ENCODE results near the gene RPN1.

The RPN1 gene

GRCh38 chr3:128650096-128651050 lies at the start of gene RPN1:
Gene RPN1, minus strand, starts transcription at chr3:128650818. Its CDS starts 18 bp downstream, at chr3:128650800.
- Histone ChIP-seq H3K9me3 (ENCODE audit: control insufficient read depth in 1 of 2, low read length in 2 of 2) (no peaks in the 10 kb centered on the region), H3K36me3 (ENCODE audit: control insufficient read depth in 1 of 2, insufficient read depth in 2 of 2, low read length in 2 of 2) (no peaks in the 10 kb centered on the region), H3K9ac (ENCODE audit: low read depth in 1 of 2, low read length in 2 of 2) (peak within 1 kb of the TSS; percentile 94 to 98), H3K4me1 (ENCODE audit: control insufficient read depth in 1 of 2, insufficient read depth in 2 of 2, low read length in 2 of 2) (peaks cover 8 to 13% of the 10 kb centered on the region in 2 donors), H3K4me3 (ENCODE audit: low read depth in 1 of 2, low read length in 2 of 2) (peak within 1 kb of the TSS; percentile 92 to 98), H3K27me3 (ENCODE audit: control insufficient read depth in 1 of 2, insufficient read depth in 2 of 2, low read length in 2 of 2) (no peaks in the 10 kb centered on the region), H3K27ac (ENCODE audit: low read depth, low read length) (peak within 1 kb of the TSS; percentile 97)

DNA sequence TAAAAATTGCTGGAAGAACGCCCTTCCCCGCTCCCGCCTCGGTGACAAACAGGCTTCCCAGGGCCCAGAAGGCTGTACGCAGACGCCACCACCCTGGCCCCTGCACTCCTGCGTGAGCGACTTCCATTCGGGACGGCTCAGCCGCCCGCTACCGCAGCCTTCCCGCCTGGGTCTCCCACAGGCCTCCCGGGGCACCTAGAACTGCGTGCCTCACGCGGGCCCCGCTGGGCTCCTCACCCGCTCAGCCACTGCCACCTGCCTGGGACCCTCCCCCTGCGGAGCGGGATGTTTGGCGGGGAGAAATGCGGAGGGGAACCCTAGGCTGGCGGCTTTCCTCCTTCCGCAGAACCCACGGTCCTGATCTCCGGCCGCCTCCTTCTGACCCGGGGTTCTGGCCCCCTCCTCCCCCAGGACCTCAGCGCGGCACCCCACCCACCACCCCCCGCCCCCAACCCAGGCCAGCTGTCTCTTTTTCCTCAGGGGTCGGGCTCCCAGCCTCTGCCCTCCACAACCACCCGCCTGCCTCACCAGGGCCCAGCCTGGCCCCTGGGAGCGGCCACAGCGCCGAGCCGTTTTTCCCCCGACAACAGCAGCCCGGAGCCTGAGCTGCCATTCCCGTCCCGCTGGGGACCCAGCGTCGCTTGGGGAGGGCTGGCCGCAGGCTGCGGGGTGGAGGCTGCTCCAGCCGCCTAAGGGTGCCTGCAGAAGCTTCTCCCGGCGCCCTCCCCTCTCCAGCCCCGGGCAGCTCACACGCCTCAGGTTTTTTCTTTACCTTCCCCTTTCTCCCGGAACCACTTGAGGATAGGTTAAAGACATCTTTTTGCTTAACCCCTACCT lies 47.8 kb upstream of the RPN1 start:
- Histone ChIP-seq H3K9me3 (ENCODE audit: control insufficient read depth in 1 of 2, low read length in 2 of 2) (no peaks in the 10 kb centered on the region), H3K27me3 (ENCODE audit: control insufficient read depth in 1 of 2, insufficient read depth in 2 of 2, low read length in 2 of 2) (no peaks in the 10 kb centered on the region), H3K36me3 (ENCODE audit: control insufficient read depth in 1 of 2, insufficient read depth in 2 of 2, low read length in 2 of 2) (no peaks in the 10 kb centered on the region), H3K4me1 (ENCODE audit: control insufficient read depth in 1 of 2, insufficient read depth in 2 of 2, low read length in 2 of 2) (no peaks in the 10 kb centered on the region), H3K4me3 (ENCODE audit: low read depth in 1 of 2, low read length in 2 of 2) (peak overlapping the region; percentile 73 to 75), H3K27ac (ENCODE audit: low read depth, low read length) (no peak overlapping the region), H3K9ac (ENCODE audit: low read depth in 1 of 2, low read length in 2 of 2) (peak overlapping the region; percentile 48 to 69)

- H3K9ac ChIP-seq (ENCODE audit: low read depth in 1 of 2, low read length in 2 of 2) = no peak overlapping the region
- H3K9me3 ChIP-seq (ENCODE audit: control insufficient read depth in 1 of 2, low read length in 2 of 2) = no peaks in the 10 kb centered on the region
- H3K4me3 ChIP-seq (ENCODE audit: low read depth in 1 of 2, low read length in 2 of 2) = no peak overlapping the region
- H3K27ac ChIP-seq (ENCODE audit: low read depth, low read length) = no peak overlapping the region
- H3K36me3 ChIP-seq (ENCODE audit: control insufficient read depth in 1 of 2, insufficient read depth in 2 of 2, low read length in 2 of 2) = no peaks in the 10 kb centered on the region
- no peaks in the 10 kb centered on the region for H3K27me3 ChIP-seq (ENCODE audit: control insufficient read depth in 1 of 2, insufficient read depth in 2 of 2, low read length in 2 of 2)
- H3K4me1 ChIP-seq (ENCODE audit: control insufficient read depth in 1 of 2, insufficient read depth in 2 of 2, low read length in 2 of 2) = no peaks in the 10 kb centered on the region
Measured at GRCh38 chr3:128697341-128697740, 46.7 kb upstream of the RPN1 start.

GRCh38 chr3:128693696-128694095 lies 43.1 kb upstream of the RPN1 start:
- Histone ChIP-seq H3K36me3 (ENCODE audit: control insufficient read depth in 1 of 2, insufficient read depth in 2 of 2, low read length in 2 of 2) (no peaks in the 10 kb centered on the region), H3K27ac (ENCODE audit: low read depth, low read length) (no peak overlapping the region), H3K4me3 (ENCODE audit: low read depth in 1 of 2, low read length in 2 of 2) (no peak overlapping the region), H3K4me1 (ENCODE audit: control insufficient read depth in 1 of 2, insufficient read depth in 2 of 2, low read length in 2 of 2) (no peaks in the 10 kb centered on the region), H3K9ac (ENCODE audit: low read depth in 1 of 2, low read length in 2 of 2) (no peak overlapping the region), H3K27me3 (ENCODE audit: control insufficient read depth in 1 of 2, insufficient read depth in 2 of 2, low read length in 2 of 2) (no peaks in the 10 kb centered on the region), H3K9me3 (ENCODE audit: control insufficient read depth in 1 of 2, low read length in 2 of 2) (no peaks in the 10 kb centered on the region)

DNA sequence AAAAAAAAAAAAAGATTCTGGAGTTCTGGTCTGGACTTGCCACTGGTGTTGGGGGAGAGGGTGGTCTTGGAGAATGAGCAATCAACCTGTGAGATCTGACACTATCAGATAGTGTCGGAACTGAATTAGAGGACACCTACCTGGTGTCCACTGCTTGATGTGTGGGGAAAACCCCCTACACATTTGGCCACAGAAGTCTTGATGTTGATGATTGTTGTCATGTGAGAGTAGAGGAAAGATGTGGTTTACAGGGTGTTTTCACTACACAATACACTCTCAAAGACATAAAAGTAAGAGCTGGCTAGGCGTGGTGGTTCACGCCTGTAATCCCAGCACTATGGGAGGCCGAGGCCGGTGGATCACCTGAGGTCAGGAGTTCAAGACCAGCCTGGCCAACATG lies 38.4 kb upstream of the RPN1 start:
- no peaks in the 10 kb centered on the region for H3K4me1 ChIP-seq (ENCODE audit: control insufficient read depth in 1 of 2, insufficient read depth in 2 of 2, low read length in 2 of 2)
- H3K4me3 ChIP-seq (ENCODE audit: low read depth in 1 of 2, low read length in 2 of 2) = no peak overlapping the region
- no peak overlapping the region for H3K9ac ChIP-seq (ENCODE audit: low read depth in 1 of 2, low read length in 2 of 2)
- no peaks in the 10 kb centered on the region for H3K9me3 ChIP-seq (ENCODE audit: control insufficient read depth in 1 of 2, low read length in 2 of 2)
- no peaks in the 10 kb centered on the region for H3K36me3 ChIP-seq (ENCODE audit: control insufficient read depth in 1 of 2, insufficient read depth in 2 of 2, low read length in 2 of 2)
- no peak overlapping the region for H3K27ac ChIP-seq (ENCODE audit: low read depth, low read length)
- no peaks in the 10 kb centered on the region for H3K27me3 ChIP-seq (ENCODE audit: control insufficient read depth in 1 of 2, insufficient read depth in 2 of 2, low read length in 2 of 2)

- Histone ChIP-seq H3K36me3 (ENCODE audit: control insufficient read depth in 1 of 2, insufficient read depth in 2 of 2, low read length in 2 of 2) (no peaks in the 10 kb centered on the region), H3K4me1 (ENCODE audit: control insufficient read depth in 1 of 2, insufficient read depth in 2 of 2, low read length in 2 of 2) (no peaks in the 10 kb centered on the region), H3K27ac (ENCODE audit: low read depth, low read length) (no peak overlapping the region), H3K27me3 (ENCODE audit: control insufficient read depth in 1 of 2, insufficient read depth in 2 of 2, low read length in 2 of 2) (no peaks in the 10 kb centered on the region), H3K9me3 (ENCODE audit: control insufficient read depth in 1 of 2, low read length in 2 of 2) (no peaks in the 10 kb centered on the region), H3K4me3 (ENCODE audit: low read depth in 1 of 2, low read length in 2 of 2) (no peak overlapping the region), H3K9ac (ENCODE audit: low read depth in 1 of 2, low read length in 2 of 2) (no peak overlapping the region)
Measured at GRCh38 chr3:128686465-128686864, 35.8 kb upstream of the RPN1 start.

DNA sequence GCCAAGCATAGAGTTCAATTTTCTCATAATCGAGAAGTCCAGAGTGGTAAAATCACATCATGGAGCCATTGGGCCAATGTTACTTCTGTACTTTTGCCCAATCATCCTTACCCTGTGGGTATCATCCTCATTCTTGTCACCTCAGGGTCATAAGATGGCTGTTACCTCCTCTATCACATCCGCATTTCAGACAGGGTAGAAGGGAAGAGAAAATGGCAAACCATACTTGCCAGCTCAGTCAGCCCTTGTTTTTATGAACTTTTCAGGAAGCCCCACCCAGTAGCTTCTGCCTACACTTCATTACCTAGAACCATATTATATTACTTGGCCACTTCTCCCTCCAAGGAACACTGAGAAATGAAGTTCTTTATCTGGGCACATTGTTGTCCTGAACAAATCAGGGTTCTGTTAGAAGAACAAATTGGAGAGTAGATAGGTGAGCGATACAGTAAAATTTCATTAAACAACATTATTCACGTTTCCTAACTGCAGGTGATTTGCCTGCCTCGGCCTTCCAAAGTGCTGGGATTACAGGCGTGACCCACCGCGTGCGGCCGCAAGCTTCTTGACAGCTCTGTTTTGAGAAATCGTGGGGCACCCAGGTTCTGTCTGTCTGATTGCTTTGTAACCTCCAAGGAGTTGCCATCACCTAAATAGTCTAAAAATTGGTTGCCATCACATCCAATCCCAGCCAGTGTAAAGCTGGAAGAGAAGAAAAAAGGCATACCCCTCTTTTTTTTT lies 34.5 kb upstream of the RPN1 start:
- no peak overlapping the region for H3K4me3 ChIP-seq (ENCODE audit: low read depth in 1 of 2, low read length in 2 of 2)
- H3K36me3 ChIP-seq (ENCODE audit: control insufficient read depth in 1 of 2, insufficient read depth in 2 of 2, low read length in 2 of 2) = no peaks in the 10 kb centered on the region
- H3K27me3 ChIP-seq (ENCODE audit: control insufficient read depth in 1 of 2, insufficient read depth in 2 of 2, low read length in 2 of 2) = no peaks in the 10 kb centered on the region
- H3K9me3 ChIP-seq (ENCODE audit: control insufficient read depth in 1 of 2, low read length in 2 of 2) = no peaks in the 10 kb centered on the region
- no peak overlapping the region for H3K27ac ChIP-seq (ENCODE audit: low read depth, low read length)
- no peak overlapping the region for H3K9ac ChIP-seq (ENCODE audit: low read depth in 1 of 2, low read length in 2 of 2)
- H3K4me1 ChIP-seq (ENCODE audit: control insufficient read depth in 1 of 2, insufficient read depth in 2 of 2, low read length in 2 of 2) = no peaks in the 10 kb centered on the region

GRCh38 chr3:128683957-128684356 lies 33.3 kb upstream of the RPN1 start:
- no peaks in the 10 kb centered on the region for H3K4me1 ChIP-seq (ENCODE audit: control insufficient read depth in 1 of 2, insufficient read depth in 2 of 2, low read length in 2 of 2)
- no peaks in the 10 kb centered on the region for H3K27me3 ChIP-seq (ENCODE audit: control insufficient read depth in 1 of 2, insufficient read depth in 2 of 2, low read length in 2 of 2)
- no peak overlapping the region for H3K27ac ChIP-seq (ENCODE audit: low read depth, low read length)
- H3K9me3 ChIP-seq (ENCODE audit: control insufficient read depth in 1 of 2, low read length in 2 of 2) = no peaks in the 10 kb centered on the region
- no peaks in the 10 kb centered on the region for H3K36me3 ChIP-seq (ENCODE audit: control insufficient read depth in 1 of 2, insufficient read depth in 2 of 2, low read length in 2 of 2)
- H3K4me3 ChIP-seq (ENCODE audit: low read depth in 1 of 2, low read length in 2 of 2) = no peak overlapping the region
- no peak overlapping the region for H3K9ac ChIP-seq (ENCODE audit: low read depth in 1 of 2, low read length in 2 of 2)

DNA sequence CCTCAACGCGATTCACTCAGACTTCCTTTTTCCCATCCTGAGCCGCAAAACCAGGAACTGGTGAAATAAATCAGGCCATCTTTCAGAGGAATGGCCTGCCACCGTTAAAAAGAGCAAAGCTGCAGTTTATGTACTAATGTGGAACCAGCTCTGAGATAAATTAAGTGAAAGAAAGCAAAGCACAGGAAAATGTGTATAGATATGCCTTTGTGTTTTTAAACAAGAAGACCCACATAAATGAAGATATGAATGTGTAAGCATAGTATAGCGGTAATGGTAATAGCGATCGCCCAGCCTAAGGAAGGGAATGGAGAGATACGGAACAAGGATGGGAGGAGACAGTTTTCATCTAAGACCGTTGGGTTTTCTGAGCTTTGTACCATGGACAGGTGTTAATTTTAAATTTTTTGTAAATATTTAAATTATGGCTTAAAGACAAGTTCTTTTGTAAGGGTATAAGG lies 30.8 kb upstream of the RPN1 start:
- H3K27ac ChIP-seq (ENCODE audit: low read depth, low read length) = peak overlapping the region; percentile 97
- no peaks in the 10 kb centered on the region for H3K9me3 ChIP-seq (ENCODE audit: control insufficient read depth in 1 of 2, low read length in 2 of 2)
- H3K27me3 ChIP-seq (ENCODE audit: control insufficient read depth in 1 of 2, insufficient read depth in 2 of 2, low read length in 2 of 2) = no peaks in the 10 kb centered on the region
- H3K4me3 ChIP-seq (ENCODE audit: low read depth in 1 of 2, low read length in 2 of 2) = peak overlapping the region; percentile 91 to 98
- H3K36me3 ChIP-seq (ENCODE audit: control insufficient read depth in 1 of 2, insufficient read depth in 2 of 2, low read length in 2 of 2) = no peaks in the 10 kb centered on the region
- peak overlapping the region; percentile 85 to 99 for H3K9ac ChIP-seq (ENCODE audit: low read depth in 1 of 2, low read length in 2 of 2)
- H3K4me1 ChIP-seq (ENCODE audit: control insufficient read depth in 1 of 2, insufficient read depth in 2 of 2, low read length in 2 of 2) = no peaks in the 10 kb centered on the region

Data from duodenal mucosa (tissue), 2 donors.